Psoas muscle (tissue), 8 donors: Measurements from ENCODE around the gene DNAAF3. TPM values are rescaled to one million over a fixed set of nuclear protein-coding genes. Genes with fewer than 3 reads are reported as not detected.
A peak's percentile ranks its signal among the peaks of the same experiment; 100 is the strongest.
"Not testable (repeated sequence)": the region's sequence is repeated elsewhere in the genome, so short reads cannot be mapped to it uniquely, and the experiment has no call there.

Experiments used
- ATAC-seq, 4 donors: fragments of 200-7000 bp; cut with Tn5 transposase; one replicate each; pipeline ENCODE4 v1.9.1; 2020; ENCODE audit warnings: moderate library complexity in 3 of 4, mild to moderate bottlenecking in 2 of 4
- DNase-seq, 2 donors: peaks; one replicate each; pipeline ENCODE4 v3.0.0-alpha.2; 2020
- H3K27ac ChIP-seq: fragments of 200-600 bp; one replicate; pipeline ENCODE4 v1.8.0; 2022
- H3K27me3 ChIP-seq, 3 donors: fragments of 200-600 bp in 1 of 3; one replicate each; pipeline versions ENCODE4 v1.6.1 to v1.8.0; 2013 to 2022; ENCODE audit warnings: low read length in 2 of 3, mild to moderate bottlenecking in 2 of 3, moderate library complexity in 1 of 3; ENCODE audit not compliant: insufficient read depth in 3 of 3
- H3K36me3 ChIP-seq, 2 donors: fragments of 200-600 bp in 1 of 2; one replicate each; pipeline versions ENCODE4 v1.6.1 to v1.8.0; 2013 to 2022; ENCODE audit warnings: low read depth in 1 of 2, mild to moderate bottlenecking in 1 of 2, moderate library complexity in 1 of 2; ENCODE audit not compliant: insufficient read depth in 1 of 2
- H3K4me1 ChIP-seq: fragments of 200-600 bp; one replicate; pipeline ENCODE4 v1.8.0; 2022
- H3K4me3 ChIP-seq: fragments of 200-600 bp; one replicate; pipeline ENCODE4 v1.8.0; 2022; ENCODE audit warnings: mild to moderate bottlenecking
- H3K9me3 ChIP-seq: fragments of 200-600 bp; one replicate; pipeline ENCODE4 v1.8.0; 2022
- WGBS, 3 donors: extraction: QIAGEN DNeasy Blood & Tissue Kit; methylation state at CpG; one replicate each; pipeline versions ENCODE4 v1.1.6 to v1.1.7; 2013; 5-methylcytosine and 5-hydroxymethylcytosine counted together
- intact Hi-C, 2 donors: fragments of 100-400 bp; cut with DNase I; formaldehyde crosslinking; loops; one replicate each; pipeline versions ENCODE4 v1.11.0 to v1.14.2; 2022
- polyA plus RNA-seq, 3 donors: library from polyadenylated mRNA; stranded (reverse); fragments of 200-250 nt; gene quantifications; one replicate each; pipeline ENCODE4 v1.2.3, GENCODE V29; 2013
- total RNA-seq, 4 donors: library from RNA; stranded (reverse); fragmentation: NEBNext Ultra II Directional in 2 of 4; extraction: Animal tissue kit (Norgen Biotek cat#: 25700) in 2 of 4; gene quantifications; one replicate each; pipeline versions ENCODE4 v1.2.1 to v1.2.4, GENCODE V29; 2021 to 2023
- TF ChIP-seq, protein P1 (sequence below): fragments of 200-600 bp; IDR thresholded peaks from one replicate; pipeline ENCODE4 v1.8.0; 2022; ENCODE audit warnings: antibody characterized with exemption
- donor health status: healthy with polysubstance abuse.
- donor health status: DM: no; HTN: no; CAD: no; lungs with moderate emphysema.
- donor health status: Bipolar disorder and iron deficiency.
- donor health status: healthy.
- donor health status: DM: yes; HTN: yes; CAD: no.
- donor health status: DM: no; HTN: no; CAD: no.
- donor health status: DM: no; HTN: no; CAD: no.
- donor health status: DM: yes; HTN: yes; CAD: no.

The DNAAF3 gene
- total and polyA plus RNA-seq, 7 donors, result 0.06 to 0.47 (median 0.34) TPM; not detected in 4

DNA sequence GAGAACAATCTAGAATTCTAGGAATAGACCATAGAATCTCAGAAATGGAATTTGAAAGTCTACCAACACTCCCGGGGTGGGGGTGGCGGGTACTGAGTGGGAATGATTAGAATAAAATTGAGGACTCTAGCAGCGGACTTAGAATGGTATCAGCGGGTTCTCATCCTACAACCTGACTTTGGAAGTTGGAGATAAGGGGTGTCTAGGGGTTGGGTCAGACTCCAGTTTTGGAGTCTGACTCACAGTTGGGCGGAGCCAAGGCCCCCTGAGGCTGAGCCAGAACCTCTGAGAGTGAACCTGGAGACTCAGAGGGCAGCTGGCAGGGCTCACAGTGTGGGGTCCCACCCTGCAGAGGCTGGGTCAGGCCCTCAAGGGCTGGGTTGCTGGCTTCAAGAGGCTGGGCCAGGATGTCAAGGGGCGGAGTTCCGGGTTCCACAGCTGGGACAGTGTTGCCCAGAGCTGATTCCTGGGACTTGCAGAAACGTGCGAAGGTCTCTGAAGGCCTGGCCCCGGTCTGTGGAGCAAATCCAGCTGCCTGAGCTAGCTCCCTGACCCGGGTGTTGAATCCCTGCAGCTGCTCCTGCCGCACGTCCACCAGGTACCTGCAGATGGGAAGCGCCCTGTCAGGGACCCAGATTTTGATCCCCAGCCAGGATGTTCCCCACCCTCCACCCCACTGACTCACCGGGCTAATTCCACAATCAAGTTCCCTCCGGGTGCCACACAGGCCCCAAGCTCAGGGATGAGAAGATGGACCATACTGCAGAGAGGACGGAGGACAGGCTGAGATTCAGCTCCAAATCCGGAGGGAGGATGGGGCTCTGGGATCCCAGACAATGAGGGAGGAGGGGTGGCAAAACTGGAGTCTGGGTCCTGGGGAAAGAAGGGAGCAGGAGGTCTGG is 7.3 kb downstream of the DNAAF3 start:
- H3K27me3 ChIP-seq, result peaks cover 0 to 35% (median 6%) of the 10 kb centered on the region in 3 donors
- peak overlapping the region; percentile 53 for H3K27ac ChIP-seq
- TF ChIP-seq, protein P1, sequence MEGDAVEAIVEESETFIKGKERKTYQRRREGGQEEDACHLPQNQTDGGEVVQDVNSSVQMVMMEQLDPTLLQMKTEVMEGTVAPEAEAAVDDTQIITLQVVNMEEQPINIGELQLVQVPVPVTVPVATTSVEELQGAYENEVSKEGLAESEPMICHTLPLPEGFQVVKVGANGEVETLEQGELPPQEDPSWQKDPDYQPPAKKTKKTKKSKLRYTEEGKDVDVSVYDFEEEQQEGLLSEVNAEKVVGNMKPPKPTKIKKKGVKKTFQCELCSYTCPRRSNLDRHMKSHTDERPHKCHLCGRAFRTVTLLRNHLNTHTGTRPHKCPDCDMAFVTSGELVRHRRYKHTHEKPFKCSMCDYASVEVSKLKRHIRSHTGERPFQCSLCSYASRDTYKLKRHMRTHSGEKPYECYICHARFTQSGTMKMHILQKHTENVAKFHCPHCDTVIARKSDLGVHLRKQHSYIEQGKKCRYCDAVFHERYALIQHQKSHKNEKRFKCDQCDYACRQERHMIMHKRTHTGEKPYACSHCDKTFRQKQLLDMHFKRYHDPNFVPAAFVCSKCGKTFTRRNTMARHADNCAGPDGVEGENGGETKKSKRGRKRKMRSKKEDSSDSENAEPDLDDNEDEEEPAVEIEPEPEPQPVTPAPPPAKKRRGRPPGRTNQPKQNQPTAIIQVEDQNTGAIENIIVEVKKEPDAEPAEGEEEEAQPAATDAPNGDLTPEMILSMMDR, result no peak

DNA sequence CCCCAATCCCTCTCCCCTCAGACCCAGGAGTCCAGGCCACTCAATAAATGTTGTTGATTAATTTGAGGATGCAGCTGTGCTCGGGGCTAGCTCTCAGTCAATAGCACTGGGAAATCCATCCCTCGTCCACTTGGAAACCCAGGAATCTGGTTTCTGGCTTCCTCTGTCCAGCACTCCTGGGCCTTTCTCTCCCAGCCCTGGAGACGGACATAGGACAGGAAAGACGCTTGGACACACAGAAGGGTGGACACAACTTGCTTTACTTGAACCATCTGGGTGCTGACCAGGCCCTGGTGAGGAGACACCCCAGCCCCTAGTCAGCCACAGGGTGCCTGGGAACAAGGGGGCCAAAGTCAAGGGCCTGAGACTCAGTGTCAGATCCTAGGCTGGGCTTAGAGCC is 8.0 kb downstream of the DNAAF3 start:
- Histone ChIP-seq H3K9me3 (no peaks in the 10 kb centered on the region), H3K36me3 (no peaks in the 10 kb centered on the region), H3K4me3 (no peak overlapping the region), H3K27me3 (peaks cover 0 to 35% (median 6%) of the 10 kb centered on the region in 3 donors), H3K4me1 (no peaks in the 10 kb centered on the region), H3K27ac (peak overlapping the region; percentile 53)
- ATAC-seq (no peak), DNase-seq (no peak)
- intact Hi-C loops, result no loop called here
- TF ChIP-seq, protein P1, result no peak
- WGBS, 3 donors, result 44 to 68% (median 56%) methylated on average over 4 of the region's 4 CpGs

More for the DNA sequence above, 7.3 kb downstream of the DNAAF3 start:
- ATAC-seq, result peak; percentile 48 to 72 (median 64)
- H3K9me3 ChIP-seq, result no peaks in the 10 kb centered on the region
- H3K4me1 ChIP-seq, result no peaks in the 10 kb centered on the region
- intact Hi-C loops, result no loop called here
- no peak overlapping the region for H3K4me3 ChIP-seq
- no peaks in the 10 kb centered on the region for H3K36me3 ChIP-seq
- peak; percentile 45 to 68 for DNase-seq
- WGBS, 3 donors, result 38 to 46% (median 43%) methylated on average over 17 to 18 of the region's 18 CpGs

GRCh38 chr19:55157064-55157908 is 9.1 kb downstream of the DNAAF3 start, which contains the start of gene TNNI3:
TNNI3 (minus strand) TSS chr19:55157732; CDS start chr19:55157589, 143 bp downstream.
- H3K27me3 ChIP-seq, result peaks cover 0 to 30% (median 6%) of the 10 kb centered on the region in 3 donors
- TF ChIP-seq, protein P1, result no peak
- H3K4me1 ChIP-seq, result no peaks in the 10 kb centered on the region
- DNase-seq (no peak), ATAC-seq (no peak)
- 55 to 59% (median 56%) methylated on average over 36 to 39 of the region's 39 CpGs for WGBS, 3 donors
- H3K4me3 ChIP-seq, result peak within 1 kb of the TSS; percentile 59
- no peaks in the 10 kb centered on the region for H3K9me3 ChIP-seq
- peak within 1 kb of the TSS; percentile 53 for H3K27ac ChIP-seq
- H3K36me3 ChIP-seq, result no peaks in the 10 kb centered on the region
- intact Hi-C loops, result no loop called here

- H3K27ac ChIP-seq, result peak overlapping the region; percentile 30
- H3K36me3 ChIP-seq, result no peaks in the 10 kb centered on the region
- peak overlapping the region; percentile 59 for H3K4me3 ChIP-seq
- H3K27me3 ChIP-seq, result peaks cover 0 to 22% (median 3%) of the 10 kb centered on the region in 3 donors
- WGBS, 3 donors, result 5 to 9% (median 8%) methylated on average over 41 to 52 of the region's 52 CpGs
- H3K9me3 ChIP-seq, result no peaks in the 10 kb centered on the region
- ATAC-seq, result peak; percentile 59 to 72 (median 66)
- intact Hi-C loops, result no loop called here
- peak; percentile 57 to 81 for DNase-seq
- no peaks in the 10 kb centered on the region for H3K4me1 ChIP-seq
- TF ChIP-seq, protein P1, result no peak
Observed at GRCh38 chr19:55156202-55157063, 10.0 kb downstream of the DNAAF3 start.

GRCh38 chr19:55155784-55156183 is 10.6 kb downstream of the DNAAF3 start:
- DNase-seq, H3K36me3 ChIP-seq, H3K4me1 ChIP-seq, ATAC-seq, H3K9me3 ChIP-seq, intact Hi-C loops: not testable (repeated sequence)
- 5 to 11% (median 6%) methylated on average over 5 of the region's 5 CpGs for WGBS, 3 donors
- H3K27ac ChIP-seq, result peak overlapping the region; percentile 30
- H3K4me3 ChIP-seq, result peak overlapping the region; percentile 59
- peaks cover 0 to 17% (median 3%) of the 10 kb centered on the region in 3 donors for H3K27me3 ChIP-seq
